Measurements from ENCODE around the gene SCMH1.

DNA sequence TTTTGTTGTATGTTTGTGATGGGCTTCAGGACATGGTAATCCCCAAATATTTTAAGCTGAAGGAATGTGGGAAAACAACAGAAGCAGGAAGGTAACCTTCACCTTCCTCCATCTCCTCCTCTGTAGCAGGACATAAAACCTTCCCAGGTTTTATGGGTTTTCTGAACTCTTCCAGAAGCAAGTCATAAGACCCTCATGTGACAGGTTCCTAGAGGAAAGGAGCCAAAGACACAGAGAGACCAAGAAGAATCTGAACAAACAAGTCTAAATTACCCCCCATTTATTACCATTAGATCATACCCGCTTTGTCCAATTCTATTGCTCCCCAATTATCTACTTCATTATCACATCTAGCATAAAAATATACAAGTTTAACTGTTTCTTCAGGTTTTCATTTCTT lies 28.8 kb downstream of the SCMH1 start:
- TF ChIP-seq, protein P1, sequence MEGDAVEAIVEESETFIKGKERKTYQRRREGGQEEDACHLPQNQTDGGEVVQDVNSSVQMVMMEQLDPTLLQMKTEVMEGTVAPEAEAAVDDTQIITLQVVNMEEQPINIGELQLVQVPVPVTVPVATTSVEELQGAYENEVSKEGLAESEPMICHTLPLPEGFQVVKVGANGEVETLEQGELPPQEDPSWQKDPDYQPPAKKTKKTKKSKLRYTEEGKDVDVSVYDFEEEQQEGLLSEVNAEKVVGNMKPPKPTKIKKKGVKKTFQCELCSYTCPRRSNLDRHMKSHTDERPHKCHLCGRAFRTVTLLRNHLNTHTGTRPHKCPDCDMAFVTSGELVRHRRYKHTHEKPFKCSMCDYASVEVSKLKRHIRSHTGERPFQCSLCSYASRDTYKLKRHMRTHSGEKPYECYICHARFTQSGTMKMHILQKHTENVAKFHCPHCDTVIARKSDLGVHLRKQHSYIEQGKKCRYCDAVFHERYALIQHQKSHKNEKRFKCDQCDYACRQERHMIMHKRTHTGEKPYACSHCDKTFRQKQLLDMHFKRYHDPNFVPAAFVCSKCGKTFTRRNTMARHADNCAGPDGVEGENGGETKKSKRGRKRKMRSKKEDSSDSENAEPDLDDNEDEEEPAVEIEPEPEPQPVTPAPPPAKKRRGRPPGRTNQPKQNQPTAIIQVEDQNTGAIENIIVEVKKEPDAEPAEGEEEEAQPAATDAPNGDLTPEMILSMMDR (IDR thresholded peaks at IDR 0.05; ENCODE audit: poor library complexity), result no peak
- TF ChIP-seq EZH2phosphoT487 (IDR thresholded peaks at IDR 0.05; ENCODE audit: low read depth, severe bottlenecking, unreplicated experiment), result no peak

Measured in hepatocyte (in vitro differentiated cells).